GM12864 (cell line): Measurements from ENCODE around the gene CFAP74.

Experiments used
- DNase-seq: peaks from one replicate; pipeline ENCODE4 v3.0.0-alpha.2; 2011; ENCODE audit warnings: low read depth
- H3K4me3 ChIP-seq: 2 replicates; pipeline ENCODE4 v1.5.1; 2011; ENCODE audit warnings: mild to moderate bottlenecking, low read depth, low read length, control low read depth
- TF ChIP-seq, protein P1 (sequence below): IDR thresholded peaks from 2 replicates; pipeline ENCODE4 v1.5.1; 2011; ENCODE audit warnings: low read depth, mild to moderate bottlenecking, moderate library complexity, low read length, control low read depth, inconsistent platforms; ENCODE audit errors: missing control alignments

CFAP74 gene

DNA sequence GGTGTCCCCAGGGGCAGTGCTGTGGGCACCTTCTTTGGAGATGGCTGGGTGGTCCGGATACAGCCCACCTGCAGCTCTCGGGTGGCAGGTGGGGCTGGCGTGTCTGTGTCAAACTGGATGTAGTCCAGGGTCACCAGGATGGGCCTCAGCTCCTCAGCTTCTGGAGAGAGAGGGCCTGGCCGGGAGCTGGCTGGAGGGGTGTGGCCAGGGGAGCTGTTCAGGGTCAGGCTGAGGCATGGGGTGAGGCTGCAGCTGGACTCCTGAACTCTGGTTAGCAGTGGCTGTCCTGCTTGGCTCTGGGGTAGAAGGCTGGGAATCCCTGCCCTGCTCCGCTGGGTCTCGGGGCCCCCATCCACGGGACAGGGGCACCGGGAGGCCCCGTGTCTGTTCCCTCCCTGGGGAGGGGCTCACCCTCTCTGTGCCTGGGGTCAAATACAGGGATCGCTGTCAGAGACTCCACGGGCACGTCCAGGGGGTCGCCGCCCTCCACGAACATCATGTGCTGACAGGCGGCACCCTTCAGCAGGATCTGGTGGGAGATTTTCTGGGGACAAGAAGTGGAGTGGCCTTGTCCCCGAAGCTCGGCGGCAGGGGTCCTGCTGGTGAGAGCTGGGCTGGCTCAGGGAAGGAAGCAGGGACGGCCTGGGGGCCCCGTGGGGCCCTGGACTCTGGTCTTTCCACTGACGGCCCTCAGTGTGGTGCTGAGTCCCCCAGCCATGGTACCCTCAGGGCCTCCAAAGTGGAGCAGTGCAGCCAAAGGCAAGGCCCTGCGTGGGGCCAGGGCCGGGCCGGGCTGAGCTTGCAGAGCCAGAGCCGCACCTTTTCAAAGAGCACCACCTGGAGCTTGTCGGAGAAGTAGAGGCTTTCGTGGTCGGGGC lies 80.4 kb downstream of the CFAP74 start:
- TF ChIP-seq, protein P1, sequence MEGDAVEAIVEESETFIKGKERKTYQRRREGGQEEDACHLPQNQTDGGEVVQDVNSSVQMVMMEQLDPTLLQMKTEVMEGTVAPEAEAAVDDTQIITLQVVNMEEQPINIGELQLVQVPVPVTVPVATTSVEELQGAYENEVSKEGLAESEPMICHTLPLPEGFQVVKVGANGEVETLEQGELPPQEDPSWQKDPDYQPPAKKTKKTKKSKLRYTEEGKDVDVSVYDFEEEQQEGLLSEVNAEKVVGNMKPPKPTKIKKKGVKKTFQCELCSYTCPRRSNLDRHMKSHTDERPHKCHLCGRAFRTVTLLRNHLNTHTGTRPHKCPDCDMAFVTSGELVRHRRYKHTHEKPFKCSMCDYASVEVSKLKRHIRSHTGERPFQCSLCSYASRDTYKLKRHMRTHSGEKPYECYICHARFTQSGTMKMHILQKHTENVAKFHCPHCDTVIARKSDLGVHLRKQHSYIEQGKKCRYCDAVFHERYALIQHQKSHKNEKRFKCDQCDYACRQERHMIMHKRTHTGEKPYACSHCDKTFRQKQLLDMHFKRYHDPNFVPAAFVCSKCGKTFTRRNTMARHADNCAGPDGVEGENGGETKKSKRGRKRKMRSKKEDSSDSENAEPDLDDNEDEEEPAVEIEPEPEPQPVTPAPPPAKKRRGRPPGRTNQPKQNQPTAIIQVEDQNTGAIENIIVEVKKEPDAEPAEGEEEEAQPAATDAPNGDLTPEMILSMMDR, result no peak
- H3K4me3 ChIP-seq, result no peak overlapping the region
- DNase-seq, result no peak

DNA sequence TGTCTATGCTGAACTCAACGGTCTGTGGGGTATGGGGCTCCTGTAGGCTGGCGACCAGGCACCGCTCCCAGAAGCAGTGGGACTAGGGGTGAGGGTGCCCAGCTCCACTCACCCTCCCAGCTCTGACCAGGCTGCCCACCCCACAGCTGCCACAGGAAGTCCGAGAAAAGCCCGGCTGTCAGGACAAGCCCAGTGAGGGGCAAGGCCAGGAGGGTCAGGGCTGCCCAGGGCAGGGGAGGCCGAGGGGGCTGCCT lies 81.0 kb downstream of the CFAP74 start:
- DNase-seq, result no peak
- TF ChIP-seq, protein P1, result no peak

DNA sequence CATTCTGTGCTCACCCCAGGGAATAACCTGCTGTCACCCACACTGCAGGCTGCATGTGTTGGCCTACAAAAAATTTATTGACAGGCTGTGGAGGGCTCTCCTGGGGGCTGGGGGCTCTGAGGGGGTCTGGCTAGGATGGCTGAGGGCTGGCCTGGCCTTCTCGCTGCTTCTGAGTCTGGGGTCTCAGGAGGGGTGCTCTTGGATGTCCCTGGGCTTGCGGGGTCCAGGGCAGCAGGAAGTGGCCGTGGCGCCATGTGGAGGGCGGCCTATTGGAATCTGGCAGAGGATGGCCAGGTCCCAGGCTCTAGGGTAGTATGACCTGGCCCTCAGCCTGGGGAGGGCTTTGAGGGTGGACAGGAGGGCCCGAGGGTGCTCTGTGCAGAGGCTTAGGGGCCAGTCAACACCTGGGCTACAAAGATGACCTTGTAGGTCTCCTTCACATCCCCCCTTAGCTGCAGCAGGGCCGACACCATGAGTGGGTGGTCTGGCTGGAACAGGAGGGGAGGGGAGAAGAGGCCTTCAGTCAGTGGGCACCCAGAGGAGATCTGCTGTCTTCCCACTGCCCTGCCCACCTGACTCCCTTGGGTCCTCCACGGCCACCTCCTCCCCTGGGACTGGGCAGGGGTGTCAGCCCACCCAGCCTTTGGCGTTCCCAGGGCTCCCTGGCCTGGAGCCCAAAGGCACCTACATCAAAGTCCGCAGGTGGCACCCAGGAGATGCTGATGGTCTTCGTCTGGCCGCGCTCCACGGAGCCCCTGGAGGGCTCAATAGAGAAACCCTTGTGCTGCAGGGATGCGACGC lies 81.5 kb downstream of the CFAP74 start:
- TF ChIP-seq, protein P1, result no peak
- no peak overlapping the region for H3K4me3 ChIP-seq
- DNase-seq, result no peak

More for the DNA sequence above, 81.0 kb downstream of the CFAP74 start:
- no peak overlapping the region for H3K4me3 ChIP-seq

DNA sequence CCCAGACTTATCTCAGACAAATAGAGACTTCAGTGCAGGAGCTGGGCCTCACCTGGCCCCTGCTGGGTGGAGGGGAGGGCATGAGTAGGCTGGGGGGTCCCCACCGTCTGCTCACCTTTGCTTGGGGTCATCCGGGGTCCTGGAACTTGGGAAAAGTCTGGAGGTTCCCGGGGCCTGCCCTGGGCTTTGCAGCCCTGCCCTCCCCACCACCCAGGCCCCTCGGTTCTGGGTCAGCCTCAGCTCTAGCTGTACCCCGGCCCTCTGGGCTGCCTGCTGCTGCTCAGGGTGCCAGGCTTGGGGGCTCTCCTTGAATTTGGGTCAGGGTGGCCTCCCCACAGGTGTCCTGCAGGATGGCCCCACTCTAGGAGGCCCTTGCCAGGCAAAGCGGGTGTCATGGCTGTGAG lies 82.1 kb downstream of the CFAP74 start:
- H3K4me3 ChIP-seq, result no peak overlapping the region
- DNase-seq, result no peak
- TF ChIP-seq, protein P1, result no peak

DNA sequence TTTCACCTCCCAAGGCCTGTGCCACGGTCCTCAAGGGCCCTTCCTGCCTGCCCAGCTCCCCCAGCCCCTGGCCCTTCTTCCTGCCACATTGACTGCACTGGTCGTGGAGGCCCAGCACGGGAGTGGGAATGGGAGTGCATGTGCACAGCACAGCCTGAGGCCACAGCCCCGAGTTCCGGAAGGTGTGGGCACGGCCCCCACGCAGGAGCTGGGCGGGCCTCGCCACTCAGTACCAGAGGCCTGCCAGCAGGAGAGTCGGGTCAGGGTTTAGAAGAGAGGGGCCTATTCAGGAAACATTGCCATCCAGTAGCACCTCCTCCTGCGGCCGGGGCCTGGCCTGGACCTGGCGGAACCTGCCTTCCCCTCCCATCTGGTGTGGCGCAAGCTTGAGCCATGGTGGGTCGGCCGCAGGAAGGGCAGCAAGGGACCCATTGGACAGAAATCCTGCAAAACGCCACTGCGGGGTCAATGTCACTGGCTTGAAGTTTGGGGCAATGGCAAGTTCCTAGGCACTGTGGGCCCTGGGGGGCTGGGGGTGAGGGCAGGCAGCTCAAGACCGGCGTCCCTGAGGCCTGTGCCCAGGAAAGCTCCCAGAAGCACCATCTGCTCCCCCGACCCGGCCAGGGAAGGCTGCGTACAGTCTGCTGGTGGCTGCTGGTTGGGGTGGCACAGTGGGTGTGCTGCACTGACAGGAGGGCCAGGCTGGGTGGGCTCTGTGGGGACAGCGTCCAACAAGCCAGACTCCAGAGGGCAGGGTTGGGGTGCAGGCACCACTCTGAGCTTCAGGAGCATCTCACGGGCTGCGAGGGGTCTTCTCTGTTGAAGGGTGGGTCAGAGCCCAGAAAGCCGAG lies 82.8 kb downstream of the CFAP74 start:
- DNase-seq, result no peak
- TF ChIP-seq, protein P1, result no peak
- no peak overlapping the region for H3K4me3 ChIP-seq

DNA sequence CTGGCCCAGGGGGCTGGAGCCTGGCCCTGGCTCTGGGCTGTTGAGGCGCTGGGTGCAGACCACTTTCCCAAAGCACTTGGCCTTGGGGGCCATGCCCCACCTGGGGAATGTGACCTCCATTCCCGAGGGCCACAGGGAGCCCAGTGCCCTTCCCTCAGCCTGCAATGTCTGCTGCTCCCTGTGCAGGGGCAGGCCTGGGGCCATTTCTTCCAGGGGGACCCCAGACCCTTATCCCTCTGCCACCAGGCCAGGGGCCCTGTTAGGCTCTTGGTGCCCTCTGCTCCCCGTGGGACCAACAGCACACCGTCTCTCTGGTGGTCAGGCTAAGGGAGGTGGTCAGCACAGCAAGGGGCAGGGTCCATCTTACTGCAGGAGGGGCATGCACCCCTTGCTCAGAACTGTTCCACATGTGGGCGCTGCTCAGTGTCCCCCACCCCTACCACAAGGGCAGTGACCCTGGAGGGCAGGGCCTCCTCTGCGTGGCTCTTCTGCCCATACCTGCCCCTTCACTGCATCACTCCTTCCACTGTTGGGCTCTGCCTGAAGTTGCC lies 83.5 kb downstream of the CFAP74 start:
- no peak for DNase-seq
- H3K4me3 ChIP-seq, result no peak overlapping the region
- TF ChIP-seq, protein P1, result no peak
